A549 treated with CpdA at 1 μM for 4 hours (cell line): ENCODE measurements around the gene MINDY1. TPM values are rescaled to one million over a fixed set of nuclear protein-coding genes. Genes with fewer than 3 reads are reported as not detected.

Experiments used
- total RNA-seq: library from RNA; stranded (reverse); fragments of 200-300 nt; extraction: Qiagen RNA extraction; gene quantifications from 5 replicates; pipeline ENCODE4 v1.2.3, GENCODE V29; 2022; ENCODE audit warnings: low read depth

The MINDY1 gene
- 2.4 to 3.7 TPM (median 3.0 TPM) in 5 replicates for total RNA-seq

GRCh38 chr1:151006327-151007052, at the start of gene MINDY1:
Gene MINDY1 (minus strand): TSS chr1:151006902. CDS start chr1:151002617, 4,285 bp downstream.

GRCh38 chr1:151047591-151047924, 40.9 kb upstream of the MINDY1 start, which contains the start of gene C1orf56:
Gene C1orf56 (plus strand): TSS chr1:151047751. CDS start chr1:151047848, 97 bp downstream.

DNA sequence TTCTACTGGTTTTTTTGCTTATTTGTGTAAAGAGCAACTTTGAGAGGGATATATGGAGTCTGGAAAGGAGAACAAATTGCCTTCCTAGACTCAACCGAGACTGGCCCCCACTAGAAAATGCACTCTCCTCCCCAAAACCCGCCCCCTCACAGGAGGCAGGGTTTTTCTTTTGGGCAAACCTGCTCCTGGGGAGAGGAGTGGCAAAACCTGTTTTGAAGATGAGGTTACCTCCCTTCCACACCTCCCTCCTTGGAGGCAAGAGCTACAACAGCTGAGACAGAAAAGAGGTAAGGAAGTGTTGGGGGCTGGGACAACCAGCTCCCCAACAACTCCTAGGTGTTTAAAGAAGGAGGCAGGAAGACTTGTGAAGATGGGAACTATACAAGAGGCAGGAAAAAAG, 29.7 kb upstream of the MINDY1 start, which contains the start of gene BNIPL:
Gene BNIPL, plus strand, starts transcription at position 231 of the 400 bp plus-strand sequence. Its CDS starts 140 bp downstream, at position 371.

DNA sequence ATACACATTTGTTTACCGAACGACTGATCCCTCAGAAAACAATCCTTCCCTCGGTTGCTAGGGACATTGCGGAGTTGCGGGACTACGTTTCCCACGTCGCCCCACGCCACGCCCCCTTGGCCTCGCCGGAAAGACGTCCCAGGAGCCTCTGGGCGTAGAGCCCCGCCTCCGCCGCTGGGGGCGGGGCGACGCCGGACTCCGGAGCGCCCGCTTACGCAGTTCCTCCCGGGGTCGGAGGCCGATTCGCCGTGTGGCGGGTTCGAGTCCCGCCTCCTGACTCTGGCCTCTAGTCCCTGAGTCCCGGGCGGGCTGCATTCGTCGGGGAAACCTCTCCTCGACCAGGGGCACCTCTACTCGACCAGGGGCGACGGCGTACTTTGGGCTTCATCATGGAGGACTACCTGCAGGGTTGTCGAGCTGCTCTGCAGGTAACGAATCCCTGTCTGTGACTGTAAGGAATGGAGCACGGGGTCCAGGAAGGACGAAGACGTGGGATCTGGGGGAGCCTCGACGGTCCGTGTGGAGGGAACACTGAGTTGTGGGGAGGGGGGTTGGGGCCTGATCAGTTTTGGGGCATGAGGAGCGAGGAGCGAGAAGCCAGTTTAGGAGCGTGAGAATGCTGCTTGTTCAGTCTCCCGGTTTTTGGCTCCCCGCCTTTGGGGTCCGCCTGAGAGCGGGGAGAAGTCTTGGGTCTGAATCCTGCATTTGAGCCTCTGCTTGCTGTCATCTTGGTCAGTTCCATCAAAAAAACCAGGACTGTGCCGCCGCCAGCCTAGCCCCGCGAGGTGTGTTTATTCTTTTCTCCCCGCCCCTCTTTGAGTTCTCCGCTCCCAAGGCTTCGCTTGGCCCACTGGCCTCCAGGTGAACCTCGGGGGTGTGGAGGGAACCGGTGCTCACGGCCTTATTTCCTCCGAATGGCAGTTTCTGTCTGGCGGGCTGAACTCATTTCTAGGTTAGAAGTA, 1.8 kb upstream of the MINDY1 start, which contains the start of gene PRUNE1:
Gene PRUNE1, plus strand, starts transcription at position 206 of the 962 bp plus-strand sequence. Its CDS starts 184 bp downstream, at position 390.

DNA sequence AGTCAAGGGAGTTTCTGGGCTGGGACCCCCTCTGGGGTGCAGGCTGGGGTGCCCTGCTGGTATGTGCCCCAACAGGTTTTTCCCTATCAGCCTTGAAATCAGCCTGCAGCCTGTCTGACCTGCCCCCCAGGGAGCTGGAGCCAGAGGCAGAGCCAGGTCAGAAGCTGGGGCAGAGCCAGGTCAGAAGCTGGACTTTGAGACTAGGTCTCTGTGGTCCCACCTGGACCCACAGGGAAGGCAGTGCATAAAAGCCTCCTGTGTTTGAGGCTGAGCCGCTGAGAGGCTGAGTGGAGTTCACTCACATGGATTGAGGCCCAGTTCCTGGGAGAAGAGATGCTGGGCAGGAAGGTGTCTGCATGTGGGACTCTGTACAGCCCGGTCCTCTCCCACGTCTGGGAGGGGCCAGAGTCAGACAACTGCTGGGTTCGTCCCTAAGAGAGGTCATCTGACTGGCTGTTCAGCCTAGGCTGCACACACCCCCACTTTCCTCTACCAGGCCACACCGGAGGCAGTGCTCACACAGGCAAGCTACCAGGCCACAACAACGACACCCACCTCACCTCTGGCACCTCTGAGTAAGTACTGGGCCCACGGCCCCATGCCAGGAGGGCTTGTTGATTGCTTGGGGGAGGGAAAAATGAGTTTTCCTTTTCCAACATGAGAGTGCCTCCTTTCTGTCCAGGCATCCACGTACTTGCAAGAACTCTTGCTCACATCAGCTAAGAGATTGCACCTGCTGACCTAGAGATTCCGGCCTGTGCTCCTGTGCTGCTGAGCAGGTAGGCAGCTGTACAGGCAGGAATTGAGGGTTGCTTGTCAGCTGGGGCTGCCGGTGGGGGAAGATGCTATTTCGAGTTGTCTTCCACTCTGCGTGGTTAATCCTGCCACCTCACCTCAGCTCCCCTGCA, 24.6 kb downstream of the MINDY1 start, which contains the start of gene ANXA9:
Gene ANXA9, plus strand, starts transcription at position 488 of the 908 bp plus-strand sequence. CDS start 814 bp downstream, outside the sequence.

GRCh38 chr1:150974580-150975478, 31.9 kb downstream of the MINDY1 start, which contains the start of gene CERS2:
Gene CERS2 (minus strand): TSS chr1:150974835. CDS start chr1:150969090, 5,745 bp downstream.

Other genes starting within 250 kb of the MINDY1 start
- gene CTSS, start 241.1 kb downstream of the MINDY1 start, total RNA-seq = 14.6 to 21.0 TPM (median 17.2 TPM) in 5 replicates
- gene CTSK, start 198.6 kb downstream of the MINDY1 start, total RNA-seq = 1.7 to 2.2 TPM (median 1.8 TPM) in 5 replicates
- 9.9 to 13.0 TPM (median 12.7 TPM) in 5 replicates for gene ARNT, start 130.3 kb downstream of the MINDY1 start, total RNA-seq
- gene CTXND2, start 119.8 kb downstream of the MINDY1 start, total RNA-seq = not detected in 5 replicates
- gene SETDB1, start 80.5 kb downstream of the MINDY1 start, total RNA-seq = 22.9 to 24.6 TPM (median 23.6 TPM) in 5 replicates
- 249 to 266 TPM (median 256 TPM) in 5 replicates for gene CERS2, start 32.1 kb downstream of the MINDY1 start, total RNA-seq
- gene ANXA9, start 24.6 kb downstream of the MINDY1 start, total RNA-seq = 0.70 to 1.3 TPM (median 0.83 TPM) in 5 replicates
- 12.4 to 16.7 TPM (median 14.9 TPM) in 5 replicates for gene PRUNE1, start 1.5 kb upstream of the MINDY1 start, total RNA-seq
- 0.09 to 0.12 TPM (median 0.11 TPM) in 4 of 5 replicates, not detected in the other for gene BNIPL, start 29.7 kb upstream of the MINDY1 start, total RNA-seq
- gene C1orf56, start 40.8 kb upstream of the MINDY1 start, total RNA-seq = 5.5 to 9.1 TPM (median 7.4 TPM) in 5 replicates
- 68.9 to 77.7 TPM (median 75.0 TPM) in 5 replicates for gene CDC42SE1, start 52.7 kb upstream of the MINDY1 start, total RNA-seq
- gene MLLT11, start 53.5 kb upstream of the MINDY1 start, total RNA-seq = 15.1 to 18.7 TPM (median 17.2 TPM) in 5 replicates
- 2.1 to 3.9 TPM (median 3.8 TPM) in 5 replicates for gene GABPB2, start 63.9 kb upstream of the MINDY1 start, total RNA-seq
- gene SEMA6C, start 139.7 kb upstream of the MINDY1 start, total RNA-seq = 1.0 to 3.0 TPM (median 1.9 TPM) in 5 replicates
- not detected in 5 replicates for gene TNFAIP8L2, start 149.7 kb upstream of the MINDY1 start, total RNA-seq
- 5.5 to 9.9 TPM (median 5.7 TPM) in 5 replicates for gene LYSMD1, start 159.0 kb upstream of the MINDY1 start, total RNA-seq
- gene SCNM1, start 159.2 kb upstream of the MINDY1 start, total RNA-seq = 43.2 to 48.0 TPM (median 45.2 TPM) in 5 replicates
- 0.25 to 0.35 TPM in 2 of 5 replicates, not detected in the others for gene TMOD4, start 169.1 kb upstream of the MINDY1 start, total RNA-seq
- gene VPS72, start 183.3 kb upstream of the MINDY1 start, total RNA-seq = 44.8 to 61.9 TPM (median 47.4 TPM) in 5 replicates
- 41.8 to 52.4 TPM (median 45.2 TPM) in 5 replicates for gene PIP5K1A, start 191.7 kb upstream of the MINDY1 start, total RNA-seq
- gene PSMD4, start 247.8 kb upstream of the MINDY1 start, total RNA-seq = 165 to 226 TPM (median 194 TPM) in 5 replicates